Osteocyte (in vitro differentiated cells): Measurements from ENCODE around the gene THY1. TPM values are rescaled to one million over a fixed set of nuclear protein-coding genes. Genes with fewer than 3 reads are reported as not detected.

Experiments used
- DNase-seq: peaks from one replicate; pipeline ENCODE4 v3.0.0; 2021; ENCODE audit warnings: mixed read lengths; ENCODE audit not compliant: unreplicated experiment; ENCODE audit errors: extremely low spot score
- H3K27ac Mint-ChIP-seq: one replicate; pipeline ENCODE4 v1.8.0; 2021; ENCODE audit warnings: mild to moderate bottlenecking, mixed read lengths; ENCODE audit not compliant: unreplicated experiment
- H3K27me3 Mint-ChIP-seq: one replicate; pipeline ENCODE4 v1.8.0; 2021; ENCODE audit warnings: mixed read lengths; ENCODE audit not compliant: unreplicated experiment
- H3K36me3 Mint-ChIP-seq: one replicate; pipeline ENCODE4 v1.8.0; 2021; ENCODE audit warnings: mixed read lengths; ENCODE audit not compliant: unreplicated experiment
- H3K4me1 Mint-ChIP-seq: one replicate; pipeline ENCODE4 v1.8.0; 2021; ENCODE audit warnings: mixed read lengths; ENCODE audit not compliant: unreplicated experiment
- H3K4me3 Mint-ChIP-seq: one replicate; pipeline ENCODE4 v1.8.0; 2021; ENCODE audit warnings: mild to moderate bottlenecking, moderate library complexity, mixed read lengths; ENCODE audit not compliant: unreplicated experiment
- H3K9me3 Mint-ChIP-seq: one replicate; pipeline ENCODE4 v1.8.0; 2021; ENCODE audit warnings: mixed read lengths; ENCODE audit not compliant: unreplicated experiment
- total RNA-seq: library from RNA; stranded (reverse); gene quantifications from 2 replicates; pipeline ENCODE4 v1.2.1, GENCODE V29; 2021
- TF ChIP-seq, protein P1 (sequence below): fragments of 200-600 bp; sonication (generic); IDR thresholded peaks from 2 replicates; pipeline ENCODE4 v1.5.0; 2021; ENCODE audit warnings: antibody characterized with exemption, mild to moderate bottlenecking, moderate library complexity

Gene THY1
- total RNA-seq, 1 donor from 2014 or later, result 14.0 TPM

DNA sequence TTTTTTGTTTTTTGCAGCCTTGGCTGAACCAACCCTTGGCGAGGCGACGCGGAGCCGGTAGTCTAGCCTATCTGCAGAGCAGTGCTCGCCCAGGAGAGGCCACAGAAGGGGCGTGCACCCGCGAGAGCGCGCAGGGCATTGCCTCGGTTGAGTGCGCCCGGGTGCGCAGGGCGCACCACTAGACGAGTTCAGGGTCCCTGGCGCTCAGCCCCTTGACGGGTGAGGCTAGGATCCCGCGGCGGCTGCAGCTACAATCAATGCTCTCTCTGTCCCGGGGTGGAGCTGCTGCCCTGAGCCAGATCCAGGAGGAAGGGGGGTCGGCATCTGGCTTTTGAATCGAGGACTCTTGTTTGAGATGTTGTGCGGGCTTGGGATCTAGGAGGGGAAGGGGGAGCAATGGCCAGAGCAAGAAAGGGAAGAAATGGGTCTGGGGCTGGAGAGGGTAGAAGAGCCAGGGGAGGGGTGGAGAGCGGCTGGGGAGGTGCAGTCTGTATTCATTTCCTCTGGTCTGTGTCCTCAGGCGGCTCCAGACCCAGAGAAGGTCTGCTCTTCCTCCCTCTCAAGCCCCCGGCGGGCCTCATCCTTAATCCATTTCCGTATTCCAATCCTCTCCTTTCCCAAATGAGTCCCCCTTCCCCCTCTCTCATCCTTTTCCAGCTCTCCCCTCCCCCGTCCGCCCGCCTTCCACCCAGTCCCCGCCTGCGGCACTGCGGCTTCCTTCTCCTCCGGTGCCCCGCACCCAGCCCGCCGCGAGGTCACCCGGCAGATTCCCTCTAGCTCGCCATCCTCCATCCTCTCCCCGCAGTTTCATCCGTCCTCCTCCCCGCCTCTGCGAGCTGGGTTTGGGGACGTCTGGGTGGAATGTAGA is 797 bp downstream of the THY1 start:
- Mint-ChIP-seq H3K9me3 (no peaks in the 10 kb centered on the region), H3K27ac (no peak overlapping the region), H3K36me3 (no peaks in the 10 kb centered on the region), H3K4me3 (peak overlapping the region; percentile 81), H3K27me3 (peaks cover 9% of the 10 kb centered on the region), H3K4me1 (peaks cover 29% of the 10 kb centered on the region)
- peak; percentile 85 for DNase-seq
- TF ChIP-seq, protein P1, sequence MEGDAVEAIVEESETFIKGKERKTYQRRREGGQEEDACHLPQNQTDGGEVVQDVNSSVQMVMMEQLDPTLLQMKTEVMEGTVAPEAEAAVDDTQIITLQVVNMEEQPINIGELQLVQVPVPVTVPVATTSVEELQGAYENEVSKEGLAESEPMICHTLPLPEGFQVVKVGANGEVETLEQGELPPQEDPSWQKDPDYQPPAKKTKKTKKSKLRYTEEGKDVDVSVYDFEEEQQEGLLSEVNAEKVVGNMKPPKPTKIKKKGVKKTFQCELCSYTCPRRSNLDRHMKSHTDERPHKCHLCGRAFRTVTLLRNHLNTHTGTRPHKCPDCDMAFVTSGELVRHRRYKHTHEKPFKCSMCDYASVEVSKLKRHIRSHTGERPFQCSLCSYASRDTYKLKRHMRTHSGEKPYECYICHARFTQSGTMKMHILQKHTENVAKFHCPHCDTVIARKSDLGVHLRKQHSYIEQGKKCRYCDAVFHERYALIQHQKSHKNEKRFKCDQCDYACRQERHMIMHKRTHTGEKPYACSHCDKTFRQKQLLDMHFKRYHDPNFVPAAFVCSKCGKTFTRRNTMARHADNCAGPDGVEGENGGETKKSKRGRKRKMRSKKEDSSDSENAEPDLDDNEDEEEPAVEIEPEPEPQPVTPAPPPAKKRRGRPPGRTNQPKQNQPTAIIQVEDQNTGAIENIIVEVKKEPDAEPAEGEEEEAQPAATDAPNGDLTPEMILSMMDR, result no peak

DNA sequence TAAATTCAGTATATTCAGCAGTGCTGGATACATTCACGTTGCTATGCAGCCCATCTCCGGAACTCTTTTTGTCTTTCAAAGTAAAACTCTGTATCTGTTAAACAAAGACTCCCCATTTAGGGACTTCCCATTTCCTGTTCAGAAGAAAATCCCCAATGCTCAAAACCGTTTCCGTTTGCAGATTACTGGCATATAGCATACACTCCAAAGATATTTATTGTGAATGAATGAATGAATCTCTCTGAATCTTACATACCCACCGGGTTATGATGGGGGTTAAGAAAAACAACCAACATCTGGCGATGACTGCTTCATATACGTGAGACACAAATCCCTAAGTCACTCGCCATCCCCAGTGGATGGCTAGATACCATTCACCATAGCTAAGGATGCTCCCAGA is 1.6 kb downstream of the THY1 start:
- H3K27me3 Mint-ChIP-seq, result peaks cover 9% of the 10 kb centered on the region

DNA sequence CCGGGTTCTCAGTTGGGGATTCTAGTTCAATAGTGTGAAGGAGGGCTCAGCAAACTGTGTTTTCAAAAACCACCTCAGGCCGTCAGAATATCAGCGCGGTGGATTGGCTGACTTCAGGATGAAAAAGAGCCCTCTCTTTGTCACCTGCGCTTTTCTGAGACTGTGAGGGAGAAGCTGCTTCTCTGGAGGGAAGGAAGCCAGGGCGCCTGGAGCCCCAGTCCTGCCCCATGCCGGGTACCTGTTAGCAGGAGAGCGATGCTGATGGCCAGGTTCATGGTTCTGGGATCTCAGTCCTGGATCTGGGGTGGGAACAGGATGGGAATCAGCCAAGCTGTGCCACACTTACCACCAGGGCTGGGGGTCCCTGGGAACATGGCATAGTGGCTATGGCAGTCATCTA is 2.3 kb downstream of the THY1 start:
- Mint-ChIP-seq H3K9me3 (no peaks in the 10 kb centered on the region), H3K36me3 (no peaks in the 10 kb centered on the region), H3K4me3 (no peak overlapping the region), H3K4me1 (peaks cover 32% of the 10 kb centered on the region), H3K27ac (no peak overlapping the region), H3K27me3 (peaks cover 9% of the 10 kb centered on the region)
- TF ChIP-seq, protein P1, result no peak
- DNase-seq, result peak; percentile 65

More for the DNA sequence above, 1.6 kb downstream of the THY1 start:
- Mint-ChIP-seq H3K27ac (no peak overlapping the region), H3K36me3 (no peaks in the 10 kb centered on the region), H3K4me3 (peak overlapping the region; percentile 81), H3K4me1 (peaks cover 32% of the 10 kb centered on the region), H3K9me3 (no peaks in the 10 kb centered on the region)
- TF ChIP-seq, protein P1, result no peak
- DNase-seq, result no peak

DNA sequence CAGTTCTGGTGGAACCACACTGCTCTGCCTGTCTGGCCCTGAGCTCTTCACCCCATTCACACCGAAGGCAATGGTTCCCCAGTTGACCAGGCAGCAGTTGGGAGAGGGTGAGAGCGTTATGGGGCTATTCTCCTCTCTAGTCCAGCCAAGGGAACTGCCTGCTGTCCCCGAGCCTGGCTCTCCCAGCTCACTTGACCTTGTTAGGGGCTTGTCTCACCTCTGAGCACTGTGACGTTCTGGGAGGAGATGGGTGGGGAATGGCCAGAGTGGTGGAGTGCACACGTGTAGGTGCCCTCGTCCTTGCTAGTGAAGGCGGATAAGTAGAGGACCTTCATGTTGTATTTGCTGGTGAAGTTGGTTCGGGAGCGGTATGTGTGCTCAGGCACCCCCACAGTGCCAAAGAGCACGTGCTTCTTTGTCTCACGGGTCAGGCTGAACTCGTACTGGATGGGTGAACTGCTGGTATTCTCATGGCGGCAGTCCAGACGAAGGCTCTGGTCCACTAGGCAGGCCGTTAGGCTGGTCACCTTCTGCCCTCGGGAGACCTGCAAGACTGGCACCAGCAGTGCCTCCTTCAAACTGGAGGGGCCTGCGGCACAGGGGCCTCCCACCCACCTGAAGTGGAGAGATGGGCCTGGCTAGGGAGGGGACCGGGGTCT is 3.0 kb downstream of the THY1 start:
- Mint-ChIP-seq H3K9me3 (no peaks in the 10 kb centered on the region), H3K27me3 (peaks cover 9% of the 10 kb centered on the region), H3K27ac (no peak overlapping the region), H3K4me1 (peaks cover 32% of the 10 kb centered on the region), H3K4me3 (no peak overlapping the region), H3K36me3 (no peaks in the 10 kb centered on the region)
- DNase-seq, result peak; percentile 83
- TF ChIP-seq, protein P1, result no peak

DNA sequence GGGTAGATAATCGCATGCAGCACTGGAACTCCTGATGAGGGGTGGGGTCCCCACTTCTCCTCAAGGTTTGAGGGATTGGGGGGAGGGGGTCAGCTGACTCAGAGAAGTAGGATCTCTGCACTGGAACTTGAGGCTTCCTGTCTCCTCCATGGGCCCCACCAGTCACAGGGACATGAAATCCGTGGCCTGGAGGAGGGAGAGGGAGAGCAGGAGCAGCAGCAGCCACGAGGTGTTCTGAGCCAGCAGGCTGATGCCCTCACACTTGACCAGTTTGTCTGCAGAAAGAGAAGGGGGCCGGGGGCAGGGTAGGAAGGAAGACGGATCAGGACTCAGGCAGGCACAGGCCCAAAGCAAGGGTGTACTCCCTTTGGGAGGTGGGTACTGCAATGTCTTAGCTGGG is 3.7 kb downstream of the THY1 start:
- no peak overlapping the region for H3K27ac Mint-ChIP-seq
- H3K36me3 Mint-ChIP-seq, result no peaks in the 10 kb centered on the region
- H3K4me1 Mint-ChIP-seq, result peaks cover 32% of the 10 kb centered on the region

More for the DNA sequence above, 3.7 kb downstream of the THY1 start:
- peaks cover 4% of the 10 kb centered on the region for H3K9me3 Mint-ChIP-seq
- peak; percentile 49 for DNase-seq
- peaks cover 9% of the 10 kb centered on the region for H3K27me3 Mint-ChIP-seq
- no peak overlapping the region for H3K4me3 Mint-ChIP-seq
- TF ChIP-seq, protein P1, result no peak
